Ovary (tissue), 9 donors: ENCODE data around the gene MFAP5. TPM values are rescaled to one million over a fixed set of nuclear protein-coding genes. Genes with fewer than 3 reads are reported as not detected.

Experiments used
- DNase-seq, 5 donors: peaks; one replicate each; pipeline ENCODE4 v3.0.0-alpha.2; 2019 to 2020
- H3K27ac ChIP-seq, 2 donors: fragments of 200-600 bp; one replicate each; pipeline versions ENCODE4 v1.5.1 to v1.8.0; 2019 to 2022
- H3K27me3 ChIP-seq: fragments of 200-600 bp; one replicate; pipeline ENCODE4 v1.8.0; 2022
- H3K36me3 ChIP-seq: fragments of 200-600 bp; sonication (generic); one replicate; pipeline ENCODE4 v1.5.1; 2019
- H3K4me1 ChIP-seq: one replicate; pipeline ENCODE4 v1.8.1; 2013; ENCODE audit warnings: mild to moderate bottlenecking, moderate library complexity; ENCODE audit not compliant: insufficient read depth
- H3K4me3 ChIP-seq: fragments of 200-600 bp; sonication (generic); one replicate; pipeline ENCODE4 v1.5.1; 2017
- H3K9me3 ChIP-seq, 2 donors: fragments of 200-600 bp in 1 of 2; sonication (generic) in 1 of 2; one replicate each; pipeline versions ENCODE4 v1.5.1 to v1.8.1; 2013 to 2019; ENCODE audit warnings: mild to moderate bottlenecking in 1 of 2, moderate library complexity in 1 of 2
- CTCF ChIP-seq, 3 donors: fragments of 450-650 bp in 2 of 3; fragments of 200-600 bp in 1 of 3; IDR thresholded peaks; one replicate each; pipeline versions ENCODE4 v1.5.1 to v1.8.0; 2016 to 2022; ENCODE audit warnings: antibody characterized with exemption in 3 of 3, mild to moderate bottlenecking in 1 of 3
- EP300 ChIP-seq: sonication (generic); formaldehyde crosslinking; IDR thresholded peaks from one replicate; pipeline ENCODE4 v1.6.1; 2017; ENCODE audit warnings: antibody characterized with exemption
- POLR2A ChIP-seq: fragments of 450-650 bp; IDR thresholded peaks from one replicate; pipeline ENCODE4 v1.6.1; 2017; ENCODE audit warnings: antibody characterized with exemption, mild to moderate bottlenecking, moderate library complexity
- WGBS, 3 donors: extraction: QIAGEN DNeasy Blood & Tissue Kit in 1 of 3; methylation state at CpG; one replicate each; pipeline versions ENCODE4 v1.1.5 to v1.1.7; 2013 to 2017; 5-methylcytosine and 5-hydroxymethylcytosine counted together
- intact Hi-C, 4 donors: fragments of 100-400 bp; cut with DNase I; formaldehyde crosslinking; loops; one replicate each; pipeline versions ENCODE4 v1.11.0 to v1.15.1; 2022 to 2023
- polyA plus RNA-seq, 2 donors: library from polyadenylated mRNA; stranded (reverse); fragments of 200-250 nt in 1 of 2; fragments of 350-450 nt in 1 of 2; fragmentation: Illumina TruSeq in 1 of 2; extraction: RNeasy Lipid Tissue Mini Kit (QIAGEN cat#74804) in 1 of 2; gene quantifications; one replicate each; pipeline ENCODE4 v1.2.3, GENCODE V29; 2013 to 2014
- total RNA-seq, 7 donors: library from RNA; depleted of rRNA in 2 of 7; stranded (reverse); fragments of >200 nt in 2 of 7; fragmentation: NEBNext Ultra II Directional in 3 of 7; extraction: Animal tissue kit (Norgen Biotek cat#: 25700) in 3 of 7; gene quantifications; one replicate each; pipeline versions ENCODE4 v1.1.0 to v1.2.4, GENCODE V29; 2016 to 2023
- donor health status: DM: no; HTN: no; CAD: no; lungs with moderate emphysema.
- donor health status: DM: no; HTN: no; CAD: no.
- donor health status: Bipolar disorder and iron deficiency.
- donor health status: DM: yes; HTN: yes; CAD: no.
- donor health status: DM: no; HTN: no; CAD: no.
- donor health status: DM: yes; HTN: yes; CAD: no.

The MFAP5 gene
- total and polyA plus RNA-seq, 9 donors = 0.35 to 106 (median 0.72) TPM; not detected in 2

DNA sequence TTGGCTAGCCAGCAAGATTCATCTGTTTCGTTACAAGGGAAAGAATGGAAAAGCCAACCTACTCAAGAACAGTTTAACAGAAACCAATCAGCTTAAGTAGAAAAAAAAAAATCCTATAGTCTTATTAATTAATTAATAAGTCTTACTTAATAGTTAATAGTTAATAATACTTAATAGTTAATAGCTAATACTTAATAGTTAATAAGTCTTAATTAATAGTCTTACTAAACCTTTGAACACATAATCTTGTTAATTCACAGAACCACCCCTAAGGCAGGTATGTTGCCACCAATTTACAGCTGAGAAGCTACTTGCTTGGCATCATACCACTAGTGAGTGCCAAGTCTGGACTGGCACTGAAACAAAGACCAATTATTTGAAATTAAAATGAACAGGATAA is 19.9 kb downstream of the MFAP5 start:
- TF ChIP-seq CTCF (IDR thresholded peaks at IDR 0.05) = no peak
- no peak for TF ChIP-seq EP300
- no peak for TF ChIP-seq POLR2A
- 82 to 90% (median 89%) methylated on average over 1 of the region's 1 CpG for WGBS, 3 donors
- intact Hi-C loops = no loop called here
- no peaks in the 10 kb centered on the region for H3K36me3 ChIP-seq
- DNase-seq = no peak
- no peak overlapping the region for H3K27ac ChIP-seq
- H3K9me3 ChIP-seq = no peaks in the 10 kb centered on the region
- no peak overlapping the region for H3K4me3 ChIP-seq
- no peaks in the 10 kb centered on the region for H3K27me3 ChIP-seq
- no peaks in the 10 kb centered on the region for H3K4me1 ChIP-seq

- 71 to 85% (median 73%) methylated on average over 2 of the region's 2 CpGs for WGBS, 3 donors
- Histone ChIP-seq H3K4me1 (no peaks in the 10 kb centered on the region), H3K36me3 (no peaks in the 10 kb centered on the region), H3K4me3 (no peak overlapping the region), H3K27ac (no peak overlapping the region), H3K27me3 (no peaks in the 10 kb centered on the region), H3K9me3 (no peaks in the 10 kb centered on the region)
- intact Hi-C loops = no loop called here
- DNase-seq = no peak
- TF ChIP-seq POLR2A (no peak), EP300 (no peak), CTCF (IDR thresholded peaks at IDR 0.05) (no peak)
Measured at GRCh38 chr12:8639936-8640335, 22.7 kb downstream of the MFAP5 start.

GRCh38 chr12:8638951-8639350 is 23.7 kb downstream of the MFAP5 start:
- Histone ChIP-seq H3K36me3 (no peaks in the 10 kb centered on the region), H3K27ac (no peak overlapping the region), H3K4me3 (no peak overlapping the region), H3K4me1 (no peaks in the 10 kb centered on the region), H3K9me3 (no peaks in the 10 kb centered on the region), H3K27me3 (no peaks in the 10 kb centered on the region)
- intact Hi-C loops = no loop called here
- TF ChIP-seq EP300 = no peak
- TF ChIP-seq POLR2A = no peak
- no peak for TF ChIP-seq CTCF (IDR thresholded peaks at IDR 0.05)
- WGBS, 3 donors = 82 to 86% (median 84%) methylated on average over 4 of the region's 4 CpGs
- DNase-seq = no peak

DNA sequence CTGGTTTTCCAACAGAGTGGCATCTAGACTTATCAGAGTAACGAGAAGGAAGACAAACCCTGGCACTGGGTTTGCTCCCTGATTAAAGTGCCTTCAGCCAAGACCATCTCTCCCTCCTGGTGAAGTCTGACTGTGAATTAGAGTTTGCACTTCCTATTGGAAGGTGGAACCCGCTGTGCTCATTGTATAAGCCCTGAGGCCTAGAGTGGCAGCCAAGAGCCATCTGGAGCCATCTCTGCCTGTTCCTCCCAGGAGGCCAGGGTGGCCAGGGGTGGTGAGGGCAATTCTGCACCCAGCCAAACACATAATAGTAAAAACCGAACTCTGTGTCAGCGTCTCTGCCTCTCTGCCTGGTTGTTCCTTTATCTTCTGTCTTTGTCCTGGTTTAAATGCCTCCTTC is 25.0 kb downstream of the MFAP5 start:
- H3K4me3 ChIP-seq = no peak overlapping the region
- intact Hi-C loops = no loop called here
- TF ChIP-seq POLR2A (no peak), EP300 (no peak), CTCF (IDR thresholded peaks at IDR 0.05) (no peak)
- no peak for DNase-seq
- H3K36me3 ChIP-seq = no peaks in the 10 kb centered on the region
- 63 to 72% (median 68%) methylated on average over 4 of the region's 4 CpGs for WGBS, 3 donors
- no peak overlapping the region for H3K27ac ChIP-seq
- no peaks in the 10 kb centered on the region for H3K9me3 ChIP-seq
- no peaks in the 10 kb centered on the region for H3K27me3 ChIP-seq
- no peaks in the 10 kb centered on the region for H3K4me1 ChIP-seq

DNA sequence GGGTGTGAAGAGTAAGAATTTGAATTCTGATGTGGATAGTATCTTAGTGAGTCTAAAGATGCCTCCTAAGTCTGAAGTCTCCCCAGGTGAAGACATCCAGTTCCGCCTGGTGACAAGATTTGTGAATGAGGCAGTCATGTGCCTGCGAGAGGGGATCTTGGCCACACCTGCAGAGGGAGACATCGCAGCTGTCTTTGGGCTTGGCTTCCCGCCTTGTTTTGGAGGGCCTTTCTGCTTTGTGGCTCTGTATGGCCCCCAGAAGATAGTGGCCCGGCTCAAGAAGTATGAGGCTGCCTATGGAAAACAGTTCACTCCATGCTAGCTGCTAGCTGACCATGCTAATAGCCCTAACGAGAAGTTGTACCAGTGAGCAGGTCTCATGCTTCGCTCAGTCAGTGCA is 25.4 kb downstream of the MFAP5 start:
- no peaks in the 10 kb centered on the region for H3K4me1 ChIP-seq
- TF ChIP-seq CTCF (IDR thresholded peaks at IDR 0.05) = no peak
- no peak for TF ChIP-seq EP300
- TF ChIP-seq POLR2A = no peak
- H3K27me3 ChIP-seq = no peaks in the 10 kb centered on the region
- DNase-seq = no peak
- H3K27ac ChIP-seq = no peak overlapping the region
- no peaks in the 10 kb centered on the region for H3K36me3 ChIP-seq
- no peaks in the 10 kb centered on the region for H3K9me3 ChIP-seq
- WGBS, 3 donors = 85 to 90% (median 89%) methylated on average over 7 of the region's 7 CpGs
- intact Hi-C loops = no loop called here
- H3K4me3 ChIP-seq = no peak overlapping the region
